Middle frontal gyrus (tissue), 1 donor: Measurements from ENCODE around the gene ADAMTS17.

ENCODE experiments used
- DNase-seq: peaks from one replicate; pipeline ENCODE4 v3.0.0-alpha.2; 2015; ENCODE audit warnings: low spot score; ENCODE audit errors: extremely low spot score

Gene ADAMTS17

GRCh38 chr15:100278596-100279380 lies 63.0 kb downstream of the ADAMTS17 start:
- DNase-seq = no peak

GRCh38 chr15:100277087-100277855 lies 64.5 kb downstream of the ADAMTS17 start:
- no peak for DNase-seq

- no peak for DNase-seq
These were observed 65.3 kb downstream of the ADAMTS17 start for GRCh38 chr15:100276506-100276905.

GRCh38 chr15:100275641-100276040 lies 66.1 kb downstream of the ADAMTS17 start:
- DNase-seq = no peak

GRCh38 chr15:100269831-100270230 lies 71.9 kb downstream of the ADAMTS17 start:
- DNase-seq = no peak

GRCh38 chr15:100266166-100266565 lies 75.6 kb downstream of the ADAMTS17 start:
- no peak for DNase-seq

GRCh38 chr15:100265641-100266035 lies 76.1 kb downstream of the ADAMTS17 start:
- no peak for DNase-seq

GRCh38 chr15:100264994-100265640 lies 76.7 kb downstream of the ADAMTS17 start:
- no peak for DNase-seq

- DNase-seq = no peak
These were observed 77.9 kb downstream of the ADAMTS17 start for GRCh38 chr15:100263721-100264455.

GRCh38 chr15:100263031-100263430 lies 78.7 kb downstream of the ADAMTS17 start:
- DNase-seq = no peak

GRCh38 chr15:100261302-100262240 lies 80.2 kb downstream of the ADAMTS17 start:
- no peak for DNase-seq

- no peak for DNase-seq
These were observed 82.5 kb downstream of the ADAMTS17 start for GRCh38 chr15:100259266-100259665.

- no peak for DNase-seq
These were observed 84.7 kb downstream of the ADAMTS17 start for GRCh38 chr15:100256970-100257650.

- DNase-seq = no peak
These were observed 85.4 kb downstream of the ADAMTS17 start for GRCh38 chr15:100256101-100256969.

- DNase-seq = no peak
These were observed 86.1 kb downstream of the ADAMTS17 start for GRCh38 chr15:100255644-100256043.

- no peak for DNase-seq
These were observed 87.1 kb downstream of the ADAMTS17 start for GRCh38 chr15:100254691-100255090.

GRCh38 chr15:100254285-100254684 lies 87.5 kb downstream of the ADAMTS17 start:
- no peak for DNase-seq

- DNase-seq = no peak
These were observed 88.1 kb downstream of the ADAMTS17 start for GRCh38 chr15:100253640-100254039.
